HUES48 (cell line): Measurements from ENCODE around the gene FLVCR1.
A peak's percentile ranks its signal among the peaks of the same experiment; 100 is the strongest.
"Not testable (repeated sequence)": the region's sequence is repeated elsewhere in the genome, so short reads cannot be mapped to it uniquely, and the experiment has no call there.

Experiments used
- H3K27ac ChIP-seq: one replicate; pipeline ENCODE4 v1.7.0; 2013; ENCODE audit warnings: low read depth, low read length, inconsistent platforms
- H3K27me3 ChIP-seq: 2 replicates; pipeline ENCODE4 v1.6.1; 2013; ENCODE audit warnings: mild to moderate bottlenecking, low read length; ENCODE audit not compliant: control insufficient read depth, insufficient read depth
- H3K36me3 ChIP-seq: 2 replicates; pipeline ENCODE4 v1.6.1; 2013; ENCODE audit warnings: low read length; ENCODE audit not compliant: control insufficient read depth, insufficient read depth
- H3K4me1 ChIP-seq: 2 replicates; pipeline ENCODE4 v1.6.1; 2013; ENCODE audit warnings: mild to moderate bottlenecking, low read length; ENCODE audit not compliant: control insufficient read depth, insufficient read depth
- H3K4me3 ChIP-seq: 2 replicates; pipeline ENCODE4 v1.5.1; 2013; ENCODE audit warnings: mild to moderate bottlenecking, low read depth, low read length
- H3K9ac ChIP-seq: 2 replicates; pipeline ENCODE4 v1.6.1; 2013; ENCODE audit warnings: mild to moderate bottlenecking, low read depth, low read length, moderate library complexity
- H3K9me3 ChIP-seq: 2 replicates; pipeline ENCODE4 v1.6.1; 2013; ENCODE audit warnings: low read length; ENCODE audit not compliant: control insufficient read depth, insufficient read depth

Gene FLVCR1

GRCh38 chr1:212828395-212828794 is 29.7 kb upstream of the FLVCR1 start:
- H3K9ac ChIP-seq = no peak overlapping the region
- no peak overlapping the region for H3K27ac ChIP-seq

GRCh38 chr1:212833211-212834207 is 24.6 kb upstream of the FLVCR1 start:
- not testable (repeated sequence) for H3K9ac ChIP-seq, H3K27ac ChIP-seq, H3K9me3 ChIP-seq, H3K27me3 ChIP-seq, H3K4me3 ChIP-seq, H3K36me3 ChIP-seq, H3K4me1 ChIP-seq

More at GRCh38 chr1:212828395-212828794, 29.7 kb upstream of the FLVCR1 start:
- Histone ChIP-seq H3K4me1 (no peaks in the 10 kb centered on the region), H3K27me3 (no peaks in the 10 kb centered on the region), H3K4me3 (no peak overlapping the region), H3K9me3 (peaks cover 16% of the 10 kb centered on the region), H3K36me3 (no peaks in the 10 kb centered on the region)

GRCh38 chr1:212838145-212838544 is 19.9 kb upstream of the FLVCR1 start:
- no peaks in the 10 kb centered on the region for H3K36me3 ChIP-seq
- H3K27ac ChIP-seq = no peak overlapping the region
- H3K9ac ChIP-seq = no peak overlapping the region
- H3K27me3 ChIP-seq = no peaks in the 10 kb centered on the region
- no peak overlapping the region for H3K4me3 ChIP-seq
- H3K4me1 ChIP-seq = no peaks in the 10 kb centered on the region
- H3K9me3 ChIP-seq = no peaks in the 10 kb centered on the region

GRCh38 chr1:212844521-212844920 is 13.6 kb upstream of the FLVCR1 start:
- H3K4me3 ChIP-seq, H3K9me3 ChIP-seq, H3K27me3 ChIP-seq, H3K4me1 ChIP-seq, H3K27ac ChIP-seq, H3K36me3 ChIP-seq, H3K9ac ChIP-seq: not testable (repeated sequence)

GRCh38 chr1:212847549-212847948 is 10.5 kb upstream of the FLVCR1 start, which contains the start of gene SPATA45:
Gene SPATA45, minus strand, starts transcription at chr1:212847649. Its CDS starts 11,500 bp downstream, at chr1:212836149.
- no peak within 1 kb of the TSS for H3K4me3 ChIP-seq
- no peaks in the 10 kb centered on the region for H3K9me3 ChIP-seq
- H3K27me3 ChIP-seq = no peaks in the 10 kb centered on the region
- no peaks in the 10 kb centered on the region for H3K36me3 ChIP-seq
- no peak within 1 kb of the TSS for H3K9ac ChIP-seq
- H3K27ac ChIP-seq = no peak within 1 kb of the TSS
- 0 out of 2 replicates have a peak, but pooled peaks cover under 1% of the 10 kb centered on the region for H3K4me1 ChIP-seq

GRCh38 chr1:212852105-212852688 is 5.9 kb upstream of the FLVCR1 start:
- Histone ChIP-seq H3K9ac (no peak overlapping the region), H3K4me3 (no peak overlapping the region), H3K4me1 (peaks cover 19% of the 10 kb centered on the region), H3K27ac (no peak overlapping the region), H3K27me3 (no peaks in the 10 kb centered on the region), H3K36me3 (peaks cover 5% of the 10 kb centered on the region; the same call in 1 of the 2 replicates), H3K9me3 (no peaks in the 10 kb centered on the region)

GRCh38 chr1:212853658-212854057 is 4.4 kb upstream of the FLVCR1 start:
- Histone ChIP-seq H3K4me1 (peaks cover 19% of the 10 kb centered on the region), H3K9ac (no peak overlapping the region), H3K9me3 (no peaks in the 10 kb centered on the region), H3K4me3 (no peak overlapping the region), H3K27me3 (no peaks in the 10 kb centered on the region), H3K27ac (no peak overlapping the region), H3K36me3 (peaks cover 5% of the 10 kb centered on the region; the same call in 1 of the 2 replicates)

GRCh38 chr1:212856755-212857154 is 1.3 kb upstream of the FLVCR1 start:
- Histone ChIP-seq H3K27ac (peak overlapping the region; percentile 15), H3K4me3 (peak overlapping the region; percentile 99), H3K4me1 (peaks cover 21% of the 10 kb centered on the region), H3K9me3 (no peaks in the 10 kb centered on the region), H3K9ac (no peak overlapping the region; the same call in 1 of the 2 replicates), H3K36me3 (peaks cover 28% of the 10 kb centered on the region), H3K27me3 (no peaks in the 10 kb centered on the region)

- H3K4me1 ChIP-seq = peaks cover 29% of the 10 kb centered on the region
- H3K9ac ChIP-seq = peak overlapping the region; percentile 68
- H3K4me3 ChIP-seq = peak overlapping the region; percentile 99
- H3K27me3 ChIP-seq = no peaks in the 10 kb centered on the region
- no peaks in the 10 kb centered on the region for H3K9me3 ChIP-seq
- peaks cover 42% of the 10 kb centered on the region for H3K36me3 ChIP-seq
- peak overlapping the region; percentile 90 for H3K27ac ChIP-seq
Observed at GRCh38 chr1:212858461-212859265, 588 bp downstream of the FLVCR1 start.

- Histone ChIP-seq H3K9ac (no peak overlapping the region), H3K4me1 (peaks cover 29% of the 10 kb centered on the region), H3K27ac (peak overlapping the region; percentile 59), H3K4me3 (peak overlapping the region; percentile 99), H3K27me3 (no peaks in the 10 kb centered on the region), H3K36me3 (peaks cover 62% of the 10 kb centered on the region), H3K9me3 (no peaks in the 10 kb centered on the region)
Observed at GRCh38 chr1:212860713-212861581, 2.9 kb downstream of the FLVCR1 start.
